ENCODE data around the gene HMG20B. TPM values are rescaled to one million over a fixed set of nuclear protein-coding genes. Genes with fewer than 3 reads are reported as not detected.

The HMG20B gene
- polyA plus RNA-seq, 1 donor (not counting 4 experiments of a cell fraction or from before 2014, with no cell fraction given), result 27.9 TPM

- FAIRE-seq, result no peak
- no peaks in the 10 kb centered on the region for H3K9me3 ChIP-seq (ENCODE audit: control insufficient read depth, low read depth, low read length)
- no peaks in the 10 kb centered on the region for H4K20me1 ChIP-seq (ENCODE audit: control insufficient read depth, extremely low read depth, insufficient read depth, low read length)
- dilution Hi-C loops (cut with MboI; ENCODE audit: extremely low pct_ligation_motif_present, low sequenced_read_pairs), result no loop called here
- H2AFZ ChIP-seq (ENCODE audit: control insufficient read depth, low read length), result no peak overlapping the region
- H3K9ac ChIP-seq (ENCODE audit: control insufficient read depth, extremely low read depth, insufficient read depth, low read length), result no peak overlapping the region
- H3K4me1 ChIP-seq (ENCODE audit: control insufficient read depth, extremely low read depth, insufficient read depth, low read length), result no peaks in the 10 kb centered on the region
- no peaks in the 10 kb centered on the region for H3K36me3 ChIP-seq (ENCODE audit: control insufficient read depth in 2 of 2, extremely low read depth in 1 of 2, insufficient read depth in 2 of 2, low read length in 2 of 2)
- no peaks in the 10 kb centered on the region for H3K9me1 ChIP-seq (ENCODE audit: control insufficient read depth, extremely low read depth, insufficient read depth, low read length)
- H3K4me2 ChIP-seq (ENCODE audit: control insufficient read depth, extremely low read depth, insufficient read depth, low read depth, low read length), result no peak overlapping the region
- DNase-seq (ENCODE audit: low read depth, low spot score), result no peak
- peaks cover 13% of the 10 kb centered on the region for H3K27me3 ChIP-seq (ENCODE audit: control insufficient read depth, extremely low read depth, insufficient read depth, low read length)
- H3K79me2 ChIP-seq (ENCODE audit: control insufficient read depth, insufficient read depth, low read length), result no peaks in the 10 kb centered on the region
- H3K27ac ChIP-seq (ENCODE audit: control insufficient read depth, insufficient read depth, low read length), result no peak overlapping the region
- H3K4me3 ChIP-seq (ENCODE audit: control insufficient read depth in 2 of 3, extremely low read depth in 1 of 3, insufficient read depth in 2 of 3, low read depth in 1 of 3, low read length in 3 of 3), result no peak overlapping the region
- TF ChIP-seq CTCF (optimal IDR thresholded peaks at IDR 0.05 in 1 of 3, IDR thresholded peaks at IDR 0.05 in 1 of 3, conservative IDR thresholded peaks at IDR 0.05 in 1 of 3; ENCODE audit: extremely low read depth in 1 of 3, insufficient read depth in 2 of 3, low read length in 3 of 3), result no peak
These were observed 28.3 kb downstream of the HMG20B start for GRCh38 chr19:3601021-3601420.

- no peaks in the 10 kb centered on the region for H3K9me3 ChIP-seq (ENCODE audit: control insufficient read depth, low read depth, low read length)
- TF ChIP-seq CTCF (optimal IDR thresholded peaks at IDR 0.05 in 1 of 3, IDR thresholded peaks at IDR 0.05 in 1 of 3, conservative IDR thresholded peaks at IDR 0.05 in 1 of 3; ENCODE audit: extremely low read depth in 1 of 3, insufficient read depth in 2 of 3, low read length in 3 of 3), result no peak
- TF ChIP-seq EZH2 (IDR thresholded peaks at IDR 0.05; ENCODE audit: low read length), result no peak
- dilution Hi-C loops (cut with MboI; ENCODE audit: extremely low pct_ligation_motif_present, low sequenced_read_pairs), result no loop called here
- H4K20me1 ChIP-seq (ENCODE audit: control insufficient read depth, extremely low read depth, insufficient read depth, low read length), result no peaks in the 10 kb centered on the region
- H3K36me3 ChIP-seq (ENCODE audit: control insufficient read depth in 2 of 2, extremely low read depth in 1 of 2, insufficient read depth in 2 of 2, low read length in 2 of 2), result no peaks in the 10 kb centered on the region
- no peak overlapping the region for H3K9ac ChIP-seq (ENCODE audit: control insufficient read depth, extremely low read depth, insufficient read depth, low read length)
- H3K4me1 ChIP-seq (ENCODE audit: control insufficient read depth, extremely low read depth, insufficient read depth, low read length), result no peaks in the 10 kb centered on the region
- FAIRE-seq, result no peak
- H3K4me3 ChIP-seq (ENCODE audit: control insufficient read depth in 2 of 3, extremely low read depth in 1 of 3, insufficient read depth in 2 of 3, low read depth in 1 of 3, low read length in 3 of 3), result no peak overlapping the region
- H2AFZ ChIP-seq (ENCODE audit: control insufficient read depth, low read length), result no peak overlapping the region
- no peaks in the 10 kb centered on the region for H3K79me2 ChIP-seq (ENCODE audit: control insufficient read depth, insufficient read depth, low read length)
- H3K9me1 ChIP-seq (ENCODE audit: control insufficient read depth, extremely low read depth, insufficient read depth, low read length), result no peaks in the 10 kb centered on the region
- peaks cover 16% of the 10 kb centered on the region for H3K27me3 ChIP-seq (ENCODE audit: control insufficient read depth, extremely low read depth, insufficient read depth, low read length)
- no peak overlapping the region for H3K4me2 ChIP-seq (ENCODE audit: control insufficient read depth, extremely low read depth, insufficient read depth, low read depth, low read length)
- no peak overlapping the region for H3K27ac ChIP-seq (ENCODE audit: control insufficient read depth, insufficient read depth, low read length)
- DNase-seq (ENCODE audit: low read depth, low spot score), result no peak
These were observed 30.5 kb downstream of the HMG20B start for GRCh38 chr19:3603121-3603811.

All from keratinocyte (primary cell).